ENCODE data around the gene MTFR2. TPM values are rescaled to one million over a fixed set of nuclear protein-coding genes. Genes with fewer than 3 reads are reported as not detected.
A peak's percentile ranks its signal among the peaks of the same experiment; 100 is the strongest.

MTFR2 gene
- total and polyA plus RNA-seq, 2 of the 13 experiments (the other 11 are each of a cell fraction or from before 2014, with no cell fraction given) = 6.7 to 10.7 TPM

DNA sequence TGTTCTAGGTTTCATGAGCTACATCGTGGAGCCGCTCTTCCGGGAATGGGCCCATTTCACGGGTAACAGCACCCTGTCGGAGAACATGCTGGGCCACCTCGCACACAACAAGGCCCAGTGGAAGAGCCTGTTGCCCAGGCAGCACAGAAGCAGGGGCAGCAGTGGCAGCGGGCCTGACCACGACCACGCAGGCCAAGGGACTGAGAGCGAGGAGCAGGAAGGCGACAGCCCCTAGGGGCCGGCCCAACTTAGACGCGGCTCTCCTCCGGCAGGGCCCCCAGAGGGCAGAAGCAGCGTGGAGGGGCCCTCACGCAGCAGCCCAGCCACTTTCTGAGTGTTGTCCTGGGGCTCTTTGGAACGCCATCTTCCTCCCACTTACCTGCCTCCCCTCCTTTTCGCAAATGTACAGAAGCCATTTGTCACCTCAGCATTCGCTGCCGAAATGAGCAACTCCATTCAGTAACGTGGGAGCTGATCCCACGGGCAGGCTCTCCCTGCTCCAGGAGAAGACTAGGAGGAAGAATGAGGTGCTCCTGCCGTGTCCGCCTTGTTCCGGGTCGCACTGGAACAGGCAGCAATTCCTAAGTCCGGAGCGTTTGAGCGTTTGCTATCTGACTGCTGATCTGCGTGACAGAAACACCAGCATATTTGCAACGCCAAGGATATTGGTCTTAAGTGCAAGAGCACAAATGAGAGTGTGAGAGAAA lies 58.4 kb downstream of the MTFR2 start:
- Histone ChIP-seq H3K4me3 (replicated peaks in 1 of 3; ENCODE audit: insufficient read depth in 1 of 3, low read depth in 2 of 3, low read length in 3 of 3) (no peak overlapping the region), H4K20me1 (ENCODE audit: insufficient read depth, low read length) (no peaks in the 10 kb centered on the region), H3K9ac (ENCODE audit: insufficient read depth, low read depth, low read length) (no peak overlapping the region), H2AFZ (ENCODE audit: low read length) (no peak overlapping the region), H3K36me3 (replicated peaks in 1 of 2; ENCODE audit: control insufficient read depth in 1 of 2, insufficient read depth in 2 of 2, low read length in 2 of 2) (no peaks in the 10 kb centered on the region), H3K4me2 (ENCODE audit: low read depth, low read length) (no peak overlapping the region), H3K9me3 (ENCODE audit: low read length) (no peaks in the 10 kb centered on the region), H3K27me3 (ENCODE audit: control insufficient read depth in 1 of 2, insufficient read depth in 2 of 2, low read length in 2 of 2) (0 out of 5 replicates have a peak, but pooled peaks cover 0 to 4% of the 10 kb centered on the region in 2 experiments), H3K4me1 (ENCODE audit: insufficient read depth, low read length) (no peaks in the 10 kb centered on the region), H3K27ac (ENCODE audit: extremely low read length, insufficient read depth, low read length) (no peak overlapping the region), H3K79me2 (ENCODE audit: insufficient read depth, low read length) (no peaks in the 10 kb centered on the region)
- intact Hi-C loops (cut with micrococcal nuclease; ENCODE audit: unreplicated experiment) = no loop called here
- DNase-seq (ENCODE audit: low spot score) = no peak
- 59% methylated on average over 23 of the region's 32 CpGs for WGBS (ENCODE audit: low lambda C conversion rate)
- in situ Hi-C loops (cut with HindIII; ENCODE audit: extremely low pct_ligation_motif_present, low pct_unique_long_range_greater_than_20kb) = no loop called here
- no peak for FAIRE-seq
- CTCF ChIA-PET (ENCODE audit: low intra/inter-chr PET ratio, low total read pairs) = no interaction called here
- ATAC-seq = peak; percentile 44
- BruUV-seq (replicated peaks) = no TSS peak
- POLR2A ChIA-PET = no interaction called here
- TF ChIP-seq ZNF709 (CRISPR knock-in tag; IDR thresholded peaks at IDR 0.05) = no peak
- TF ChIP-seq EHMT2 (IDR thresholded peaks at IDR 0.05; ENCODE audit: borderline replicate concordance, low read depth, low read length) = no peak
- no peak for TF ChIP-seq ZFP62 (CRISPR knock-in tag; IDR thresholded peaks at IDR 0.05)
- TF ChIP-seq HMG20A (CRISPR knock-in tag; IDR thresholded peaks at IDR 0.05; ENCODE audit: borderline replicate concordance) = no peak
- TF ChIP-seq, protein P1, sequence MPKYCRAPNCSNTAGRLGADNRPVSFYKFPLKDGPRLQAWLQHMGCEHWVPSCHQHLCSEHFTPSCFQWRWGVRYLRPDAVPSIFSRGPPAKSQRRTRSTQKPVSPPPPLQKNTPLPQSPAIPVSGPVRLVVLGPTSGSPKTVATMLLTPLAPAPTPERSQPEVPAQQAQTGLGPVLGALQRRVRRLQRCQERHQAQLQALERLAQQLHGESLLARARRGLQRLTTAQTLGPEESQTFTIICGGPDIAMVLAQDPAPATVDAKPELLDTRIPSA (CRISPR knock-in tag; IDR thresholded peaks at IDR 0.05; ENCODE audit: borderline replicate concordance) = no peak
- no peak for TF ChIP-seq DNMT1 (CRISPR knock-in tag; IDR thresholded peaks at IDR 0.05)
- TF ChIP-seq, protein P2, sequence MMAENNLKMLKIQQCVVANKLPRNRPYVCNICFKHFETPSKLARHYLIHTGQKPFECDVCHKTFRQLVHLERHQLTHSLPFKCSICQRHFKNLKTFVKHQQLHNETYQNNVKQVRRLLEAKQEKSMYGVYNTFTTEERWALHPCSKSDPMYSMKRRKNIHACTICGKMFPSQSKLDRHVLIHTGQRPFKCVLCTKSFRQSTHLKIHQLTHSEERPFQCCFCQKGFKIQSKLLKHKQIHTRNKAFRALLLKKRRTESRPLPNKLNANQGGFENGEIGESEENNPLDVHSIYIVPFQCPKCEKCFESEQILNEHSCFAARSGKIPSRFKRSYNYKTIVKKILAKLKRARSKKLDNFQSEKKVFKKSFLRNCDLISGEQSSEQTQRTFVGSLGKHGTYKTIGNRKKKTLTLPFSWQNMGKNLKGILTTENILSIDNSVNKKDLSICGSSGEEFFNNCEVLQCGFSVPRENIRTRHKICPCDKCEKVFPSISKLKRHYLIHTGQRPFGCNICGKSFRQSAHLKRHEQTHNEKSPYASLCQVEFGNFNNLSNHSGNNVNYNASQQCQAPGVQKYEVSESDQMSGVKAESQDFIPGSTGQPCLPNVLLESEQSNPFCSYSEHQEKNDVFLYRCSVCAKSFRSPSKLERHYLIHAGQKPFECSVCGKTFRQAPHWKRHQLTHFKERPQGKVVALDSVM (CRISPR knock-in tag; IDR thresholded peaks at IDR 0.05) = no peak
- TF ChIP-seq KMT2A (CRISPR knock-in tag; IDR thresholded peaks at IDR 0.05) = no peak
- no peak for TF ChIP-seq MAFF (IDR thresholded peaks at IDR 0.05; ENCODE audit: low read depth, low read length)
- TF ChIP-seq, protein P3, sequence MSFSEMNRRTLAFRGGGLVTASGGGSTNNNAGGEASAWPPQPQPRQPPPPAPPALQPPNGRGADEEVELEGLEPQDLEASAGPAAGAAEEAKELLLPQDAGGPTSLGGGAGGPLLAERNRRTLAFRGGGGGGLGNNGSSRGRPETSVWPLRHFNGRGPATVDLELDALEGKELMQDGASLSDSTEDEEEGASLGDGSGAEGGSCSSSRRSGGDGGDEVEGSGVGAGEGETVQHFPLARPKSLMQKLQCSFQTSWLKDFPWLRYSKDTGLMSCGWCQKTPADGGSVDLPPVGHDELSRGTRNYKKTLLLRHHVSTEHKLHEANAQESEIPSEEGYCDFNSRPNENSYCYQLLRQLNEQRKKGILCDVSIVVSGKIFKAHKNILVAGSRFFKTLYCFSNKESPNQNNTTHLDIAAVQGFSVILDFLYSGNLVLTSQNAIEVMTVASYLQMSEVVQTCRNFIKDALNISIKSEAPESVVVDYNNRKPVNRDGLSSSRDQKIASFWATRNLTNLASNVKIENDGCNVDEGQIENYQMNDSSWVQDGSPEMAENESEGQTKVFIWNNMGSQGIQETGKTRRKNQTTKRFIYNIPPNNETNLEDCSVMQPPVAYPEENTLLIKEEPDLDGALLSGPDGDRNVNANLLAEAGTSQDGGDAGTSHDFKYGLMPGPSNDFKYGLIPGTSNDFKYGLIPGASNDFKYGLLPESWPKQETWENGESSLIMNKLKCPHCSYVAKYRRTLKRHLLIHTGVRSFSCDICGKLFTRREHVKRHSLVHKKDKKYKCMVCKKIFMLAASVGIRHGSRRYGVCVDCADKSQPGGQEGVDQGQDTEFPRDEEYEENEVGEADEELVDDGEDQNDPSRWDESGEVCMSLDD (CRISPR knock-in tag; IDR thresholded peaks at IDR 0.05; ENCODE audit: borderline replicate concordance) = no peak
- no peak for TF ChIP-seq ZFYVE20 (CRISPR knock-in tag; IDR thresholded peaks at IDR 0.05; ENCODE audit: borderline replicate concordance, low read depth)
- TF ChIP-seq NR1H2 (CRISPR knock-in tag; IDR thresholded peaks at IDR 0.05; ENCODE audit: borderline replicate concordance, low read depth) = no peak
- TF ChIP-seq HOXA9 (CRISPR knock-in tag; IDR thresholded peaks at IDR 0.05; ENCODE audit: borderline replicate concordance) = no peak
- TF ChIP-seq SKI (IDR thresholded peaks at IDR 0.05; ENCODE audit: partially characterized antibody) = no peak

Measured in HepG2 (cell line).